Stimulated activated CD8-positive, alpha-beta memory T cell treated with anti-CD3 and anti-CD28 coated beads, Interleukin-7, amount 100 ng/mL, for 4 hours (primary cell): ENCODE data around the gene ANKDD1A.

Source experiments
- DNase-seq, 2 donors: peaks; one replicate each; pipeline ENCODE4 v3.0.0-alpha.2; 2020; ENCODE audit warnings: low read depth in 2 of 2

ANKDD1A gene

GRCh38 chr15:64923546-64923945, 11.8 kb downstream of the ANKDD1A start:
- no peak for DNase-seq

- DNase-seq, result no peak
Observed at GRCh38 chr15:64925335-64926330, 13.9 kb downstream of the ANKDD1A start.

- no peak for DNase-seq
Observed at GRCh38 chr15:64926661-64927060, 15.0 kb downstream of the ANKDD1A start.

GRCh38 chr15:64928626-64929220, 17.0 kb downstream of the ANKDD1A start:
- DNase-seq, result no peak

GRCh38 chr15:64930019-64930652, 18.4 kb downstream of the ANKDD1A start:
- no peak for DNase-seq

GRCh38 chr15:64930778-64931371, 19.2 kb downstream of the ANKDD1A start:
- no peak for DNase-seq

GRCh38 chr15:64931381-64931780, 19.7 kb downstream of the ANKDD1A start:
- no peak for DNase-seq

- DNase-seq, result no peak
Observed at GRCh38 chr15:64934023-64934422, 22.3 kb downstream of the ANKDD1A start.

GRCh38 chr15:64938192-64938591, 26.5 kb downstream of the ANKDD1A start:
- no peak for DNase-seq

- DNase-seq, result no peak
Observed at GRCh38 chr15:64942356-64942755, 30.7 kb downstream of the ANKDD1A start.

- no peak for DNase-seq
Observed at GRCh38 chr15:64943512-64944225, 32.0 kb downstream of the ANKDD1A start.

GRCh38 chr15:64944961-64945360, 33.3 kb downstream of the ANKDD1A start:
- no peak for DNase-seq

- no peak for DNase-seq
Observed at GRCh38 chr15:64947211-64947610, 35.5 kb downstream of the ANKDD1A start.

- DNase-seq, result no peak
Observed at GRCh38 chr15:64948916-64949315, 37.2 kb downstream of the ANKDD1A start.

- no peak for DNase-seq
Observed at GRCh38 chr15:64949383-64950186, 37.9 kb downstream of the ANKDD1A start.

- DNase-seq, result no peak
Observed at GRCh38 chr15:64950888-64951287, 39.2 kb downstream of the ANKDD1A start.

GRCh38 chr15:64951777-64952418, 40.2 kb downstream of the ANKDD1A start:
- DNase-seq, result no peak

- no peak for DNase-seq
Observed at GRCh38 chr15:64954395-64954794, 42.7 kb downstream of the ANKDD1A start.

GRCh38 chr15:64959128-64959527, 47.4 kb downstream of the ANKDD1A start:
- DNase-seq, result no peak

- DNase-seq, result no peak
Observed at GRCh38 chr15:64960153-64960552, 48.5 kb downstream of the ANKDD1A start.
